Body of pancreas (tissue), 4 donors: Measurements from ENCODE around the gene RPL6.
"Not testable (repeated sequence)": the region's sequence is repeated elsewhere in the genome, so short reads cannot be mapped to it uniquely, and the experiment has no call there.

Experiments used
- POLR2A ChIP-seq, 3 donors: fragments of 450-650 bp; IDR thresholded peaks; one replicate each; pipeline ENCODE4 v1.6.1; 2016; ENCODE audit warnings: antibody characterized with exemption in 3 of 3, mild to moderate bottlenecking in 2 of 3
- TF ChIP-seq, protein P1 (sequence below), 7 experiments: fragments of 450-650 bp in 4 of 7; fragments of 200-600 bp in 3 of 7; sonication (generic) in 3 of 7; IDR thresholded peaks; one replicate each; pipeline ENCODE4 v1.5.1; 2016 to 2019; ENCODE audit warnings: antibody characterized with exemption in 7 of 7

GRCh38 chr12:112415457-112415856 is 6.1 kb upstream of the RPL6 start:
- not testable (repeated sequence) for TF ChIP-seq POLR2A (IDR thresholded peaks at IDR 0.05)
- TF ChIP-seq, protein P1, sequence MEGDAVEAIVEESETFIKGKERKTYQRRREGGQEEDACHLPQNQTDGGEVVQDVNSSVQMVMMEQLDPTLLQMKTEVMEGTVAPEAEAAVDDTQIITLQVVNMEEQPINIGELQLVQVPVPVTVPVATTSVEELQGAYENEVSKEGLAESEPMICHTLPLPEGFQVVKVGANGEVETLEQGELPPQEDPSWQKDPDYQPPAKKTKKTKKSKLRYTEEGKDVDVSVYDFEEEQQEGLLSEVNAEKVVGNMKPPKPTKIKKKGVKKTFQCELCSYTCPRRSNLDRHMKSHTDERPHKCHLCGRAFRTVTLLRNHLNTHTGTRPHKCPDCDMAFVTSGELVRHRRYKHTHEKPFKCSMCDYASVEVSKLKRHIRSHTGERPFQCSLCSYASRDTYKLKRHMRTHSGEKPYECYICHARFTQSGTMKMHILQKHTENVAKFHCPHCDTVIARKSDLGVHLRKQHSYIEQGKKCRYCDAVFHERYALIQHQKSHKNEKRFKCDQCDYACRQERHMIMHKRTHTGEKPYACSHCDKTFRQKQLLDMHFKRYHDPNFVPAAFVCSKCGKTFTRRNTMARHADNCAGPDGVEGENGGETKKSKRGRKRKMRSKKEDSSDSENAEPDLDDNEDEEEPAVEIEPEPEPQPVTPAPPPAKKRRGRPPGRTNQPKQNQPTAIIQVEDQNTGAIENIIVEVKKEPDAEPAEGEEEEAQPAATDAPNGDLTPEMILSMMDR (IDR thresholded peaks at IDR 0.05): not testable (repeated sequence)
